ENCODE results near the gene TOR4A. TPM values are rescaled to one million over a fixed set of nuclear protein-coding genes. Genes with fewer than 3 reads are reported as not detected.

Gene TOR4A
- total and polyA plus RNA-seq, 2 donors (not counting 1 experiment from before 2014, with no cell fraction given): 8.3 to 15.3 TPM

GRCh38 chr9:137236238-137236935 lies 41.1 kb upstream of the TOR4A start:
- Mint-ChIP-seq H3K27ac (no peak overlapping the region), H3K27me3 (no peaks in the 10 kb centered on the region), H3K4me3 (peak overlapping the region; percentile 53), H3K9me3 (ENCODE audit: insufficient read depth) (no peaks in the 10 kb centered on the region), H3K4me1 (peaks cover 38% of the 10 kb centered on the region)
- WGBS (ENCODE audit: insufficient coverage): 6% methylated on average over 30 of the region's 31 CpGs
- DNase-seq (peak; percentile 95), ATAC-seq (ENCODE audit: low read depth) (peak; percentile 29)
- peaks cover 0 to 3% (median 0%) of the 10 kb centered on the region in 3 donors for H3K9me3 ChIP-seq (ENCODE audit: control extremely low read depth in 1 of 3, control insufficient read depth in 2 of 3, insufficient read depth in 1 of 3, low read length in 2 of 3)
- POLR2A ChIA-PET: interaction anchor here (0.5 to 1.6 kb wide), 8 partner anchors 12 to 834 kb away, joined by 3 to 8 read pairs (median 4); partner anchors contain the start of genes ANAPC2, MAN1B1 and SSNA1
- peaks cover 29% of the 10 kb centered on the region for H3K79me2 ChIP-seq (ENCODE audit: control insufficient read depth, insufficient read depth, low read length)
- TF ChIP-seq EZH2 (IDR thresholded peaks at IDR 0.05; ENCODE audit: borderline replicate concordance, insufficient read depth, low read depth, low read length, poor library complexity, severe bottlenecking) (no peak), CTCF (IDR thresholded peaks at IDR 0.05) (peak; percentile 98)
- CTCF ChIA-PET: interaction anchor here (0.6 to 8.9 kb wide), 42 partner anchors 11 to 448 kb away, joined by 3 to 76 read pairs (median 4); partner anchors contain the start of genes ANAPC2, CYSRT1, MAN1B1 and NELFB
- H3K27me3 ChIP-seq (replicated peaks in 1 of 4; ENCODE audit: control extremely low read depth in 1 of 4, control insufficient read depth in 3 of 4, insufficient read depth in 4 of 4, low read length in 3 of 4): peaks cover 0 to 2% (median 0%) of the 10 kb centered on the region in 4 experiments
- H4K20me1 ChIP-seq (ENCODE audit: control insufficient read depth, insufficient read depth, low read length, poor library complexity, severe bottlenecking): peaks cover 22% of the 10 kb centered on the region
- H3K36me3 ChIP-seq (replicated peaks in 1 of 2; ENCODE audit: control extremely low read depth in 1 of 2, control insufficient read depth in 1 of 2, extremely low read depth in 1 of 2, insufficient read depth in 2 of 2, low read length in 1 of 2): no peaks in the 10 kb centered on the region
- peak overlapping the region; percentile 26 for H3K9ac ChIP-seq (ENCODE audit: low read length)
- H2AFZ ChIP-seq (ENCODE audit: insufficient read depth, low read depth, low read length, poor library complexity, severe bottlenecking): peak overlapping the region; percentile 41
- peak overlapping the region; percentile 72 for H3K4me2 ChIP-seq (replicated peaks; ENCODE audit: low read depth, low read length, poor library complexity, severe bottlenecking)
- peak overlapping the region in 2 of 5 experiments; percentile 15 to 19 for H3K4me3 ChIP-seq (ENCODE audit: control extremely low read depth in 1 of 5, extremely low read depth in 1 of 5, insufficient read depth in 1 of 5, low read depth in 2 of 5, low read length in 4 of 5)
- peaks cover 37 to 62% of the 10 kb centered on the region in 2 donors for H3K4me1 ChIP-seq (ENCODE audit: control insufficient read depth in 2 of 2, insufficient read depth in 2 of 2, low read length in 2 of 2)
- intact Hi-C loops (cut with micrococcal nuclease): loop anchor here (1.0 to 2.0 kb wide), 6 partner anchors 13 to 209 kb away; partner anchors contain the start of genes ANAPC2, NPDC1, SSNA1 and TPRN
- H3K27ac ChIP-seq (ENCODE audit: low read length in 2 of 2): peak overlapping the region in 1 of 2 donors; percentile 33

Measured in B cell (primary cell).